ENCODE measurements around the gene GPC3. TPM values are rescaled to one million over a fixed set of nuclear protein-coding genes. Genes with fewer than 3 reads are reported as not detected.

The GPC3 gene
- total RNA-seq, 4 donors from 2014 or later, result 8.4 to 28.2 (median 20.4) TPM

Small RNA genes within 50 kb of the gene (small RNA-seq; reads per million reads assigned to genes)
- not detected for gene RNU6-203P

Data from thyroid gland (tissue), 4 donors.